ENCODE results near the gene CACFD1. TPM values are rescaled to one million over a fixed set of nuclear protein-coding genes. Genes with fewer than 3 reads are reported as not detected.

CACFD1 gene
- total and polyA plus RNA-seq, 9 donors = 11.1 to 21.5 (median 15.3) TPM

GRCh38 chr9:133478851-133479711 lies 19.3 kb downstream of the CACFD1 start, which contains the start of gene SLC2A6:
SLC2A6 (minus strand) TSS chr9:133479099; CDS start chr9:133479059, 40 bp downstream.
- Histone ChIP-seq H3K4me1 (ENCODE audit: control insufficient read depth, insufficient read depth, low read length) (peaks cover 12% of the 10 kb centered on the region), H3K9me3 (replicated peaks; ENCODE audit: control insufficient read depth, low read depth, low read length) (no peaks in the 10 kb centered on the region), H3K27me3 (ENCODE audit: control insufficient read depth, insufficient read depth, low read length) (peaks cover 25% of the 10 kb centered on the region), H3K36me3 (ENCODE audit: control insufficient read depth, insufficient read depth, low read length) (no peaks in the 10 kb centered on the region), H3K27ac (ENCODE audit: low read length) (no peak within 1 kb of the TSS), H3K4me3 (ENCODE audit: low read length) (peak within 1 kb of the TSS; percentile 43)
- WGBS (ENCODE audit: insufficient coverage) = under 1% methylated on average over 67 of the region's 84 CpGs
- peak; percentile 88 for DNase-seq

GRCh38 chr9:133483611-133484010 lies 23.8 kb downstream of the CACFD1 start:
- peaks cover 21% of the 10 kb centered on the region for H3K27me3 ChIP-seq (ENCODE audit: control insufficient read depth, insufficient read depth, low read length)
- H3K9me3 ChIP-seq (replicated peaks; ENCODE audit: control insufficient read depth, low read depth, low read length) = no peaks in the 10 kb centered on the region
- no peak for DNase-seq
- 57% methylated on average over 8 of the region's 9 CpGs for WGBS (ENCODE audit: insufficient coverage)
- no peak overlapping the region for H3K4me3 ChIP-seq (ENCODE audit: low read length)
- peaks cover 26% of the 10 kb centered on the region for H3K4me1 ChIP-seq (ENCODE audit: control insufficient read depth, insufficient read depth, low read length)
- H3K27ac ChIP-seq (ENCODE audit: low read length) = no peak overlapping the region
- H3K36me3 ChIP-seq (ENCODE audit: control insufficient read depth, insufficient read depth, low read length) = no peaks in the 10 kb centered on the region

GRCh38 chr9:133484671-133485437 lies 25.1 kb downstream of the CACFD1 start:
- Histone ChIP-seq H3K9me3 (replicated peaks; ENCODE audit: control insufficient read depth, low read depth, low read length) (no peaks in the 10 kb centered on the region), H3K27ac (ENCODE audit: low read length) (no peak overlapping the region), H3K36me3 (ENCODE audit: control insufficient read depth, insufficient read depth, low read length) (no peaks in the 10 kb centered on the region), H3K4me1 (ENCODE audit: control insufficient read depth, insufficient read depth, low read length) (peaks cover 17% of the 10 kb centered on the region), H3K27me3 (ENCODE audit: control insufficient read depth, insufficient read depth, low read length) (peaks cover 16% of the 10 kb centered on the region), H3K4me3 (ENCODE audit: low read length) (no peak overlapping the region)
- no peak for DNase-seq
- WGBS (ENCODE audit: insufficient coverage) = 61% methylated on average over 18 of the region's 22 CpGs

GRCh38 chr9:133485531-133486260 lies 25.9 kb downstream of the CACFD1 start:
- Histone ChIP-seq H3K9me3 (replicated peaks; ENCODE audit: control insufficient read depth, low read depth, low read length) (no peaks in the 10 kb centered on the region), H3K4me1 (ENCODE audit: control insufficient read depth, insufficient read depth, low read length) (peaks cover 17% of the 10 kb centered on the region), H3K4me3 (ENCODE audit: low read length) (no peak overlapping the region), H3K27me3 (ENCODE audit: control insufficient read depth, insufficient read depth, low read length) (peaks cover 12% of the 10 kb centered on the region), H3K27ac (ENCODE audit: low read length) (no peak overlapping the region), H3K36me3 (ENCODE audit: control insufficient read depth, insufficient read depth, low read length) (no peaks in the 10 kb centered on the region)
- WGBS (ENCODE audit: insufficient coverage) = 57% methylated on average over 22 of the region's 25 CpGs
- DNase-seq = no peak

- WGBS (ENCODE audit: insufficient coverage) = 91% methylated on average over 7 of the region's 8 CpGs
- no peak for DNase-seq
- peaks cover 9% of the 10 kb centered on the region for H3K27me3 ChIP-seq (ENCODE audit: control insufficient read depth, insufficient read depth, low read length)
- no peaks in the 10 kb centered on the region for H3K9me3 ChIP-seq (replicated peaks; ENCODE audit: control insufficient read depth, low read depth, low read length)
- no peaks in the 10 kb centered on the region for H3K36me3 ChIP-seq (ENCODE audit: control insufficient read depth, insufficient read depth, low read length)
- H3K4me1 ChIP-seq (ENCODE audit: control insufficient read depth, insufficient read depth, low read length) = peaks cover 31% of the 10 kb centered on the region
- no peak overlapping the region for H3K4me3 ChIP-seq (ENCODE audit: low read length)
- H3K27ac ChIP-seq (ENCODE audit: low read length) = no peak overlapping the region
Observed at GRCh38 chr9:133487331-133487725, 27.6 kb downstream of the CACFD1 start.

GRCh38 chr9:133488686-133489252 lies 29.0 kb downstream of the CACFD1 start:
- H3K4me1 ChIP-seq (ENCODE audit: control insufficient read depth, insufficient read depth, low read length) = peaks cover 46% of the 10 kb centered on the region
- DNase-seq = no peak
- H3K9me3 ChIP-seq (replicated peaks; ENCODE audit: control insufficient read depth, low read depth, low read length) = no peaks in the 10 kb centered on the region
- H3K27ac ChIP-seq (ENCODE audit: low read length) = no peak overlapping the region
- WGBS (ENCODE audit: insufficient coverage) = 81% methylated on average over 16 of the region's 18 CpGs
- peaks cover 7% of the 10 kb centered on the region for H3K27me3 ChIP-seq (ENCODE audit: control insufficient read depth, insufficient read depth, low read length)
- no peak overlapping the region for H3K4me3 ChIP-seq (ENCODE audit: low read length)
- no peaks in the 10 kb centered on the region for H3K36me3 ChIP-seq (ENCODE audit: control insufficient read depth, insufficient read depth, low read length)

- Histone ChIP-seq H3K27ac (ENCODE audit: low read length) (no peak overlapping the region), H3K9me3 (replicated peaks; ENCODE audit: control insufficient read depth, low read depth, low read length) (no peaks in the 10 kb centered on the region), H3K4me3 (ENCODE audit: low read length) (no peak overlapping the region), H3K27me3 (ENCODE audit: control insufficient read depth, insufficient read depth, low read length) (peaks cover 5% of the 10 kb centered on the region), H3K4me1 (ENCODE audit: control insufficient read depth, insufficient read depth, low read length) (peaks cover 53% of the 10 kb centered on the region), H3K36me3 (ENCODE audit: control insufficient read depth, insufficient read depth, low read length) (no peaks in the 10 kb centered on the region)
- DNase-seq = no peak
- WGBS (ENCODE audit: insufficient coverage) = 73% methylated on average over 10 of the region's 19 CpGs
Observed at GRCh38 chr9:133489253-133490190, 29.7 kb downstream of the CACFD1 start.

GRCh38 chr9:133490201-133490681 lies 30.5 kb downstream of the CACFD1 start:
- 59% methylated on average over 13 of the region's 13 CpGs for WGBS (ENCODE audit: insufficient coverage)
- Histone ChIP-seq H3K27ac (ENCODE audit: low read length) (no peak overlapping the region), H3K4me3 (ENCODE audit: low read length) (no peak overlapping the region), H3K36me3 (ENCODE audit: control insufficient read depth, insufficient read depth, low read length) (no peaks in the 10 kb centered on the region), H3K9me3 (replicated peaks; ENCODE audit: control insufficient read depth, low read depth, low read length) (no peaks in the 10 kb centered on the region), H3K4me1 (ENCODE audit: control insufficient read depth, insufficient read depth, low read length) (peaks cover 55% of the 10 kb centered on the region), H3K27me3 (ENCODE audit: control insufficient read depth, insufficient read depth, low read length) (peaks cover 5% of the 10 kb centered on the region)
- DNase-seq = no peak
